GM19455 (cell line): ENCODE data around the gene RNF149.
"Not testable (repeated sequence)": the region's sequence is repeated elsewhere in the genome, so short reads cannot be mapped to it uniquely, and the experiment has no call there.

ENCODE experiments used
- ATAC-seq: cut with Tn5 transposase; IDR thresholded peaks from one replicate; pipeline ENCODE4 v1.9.1; 2021; ENCODE audit not compliant: unreplicated experiment

The RNF149 gene

DNA sequence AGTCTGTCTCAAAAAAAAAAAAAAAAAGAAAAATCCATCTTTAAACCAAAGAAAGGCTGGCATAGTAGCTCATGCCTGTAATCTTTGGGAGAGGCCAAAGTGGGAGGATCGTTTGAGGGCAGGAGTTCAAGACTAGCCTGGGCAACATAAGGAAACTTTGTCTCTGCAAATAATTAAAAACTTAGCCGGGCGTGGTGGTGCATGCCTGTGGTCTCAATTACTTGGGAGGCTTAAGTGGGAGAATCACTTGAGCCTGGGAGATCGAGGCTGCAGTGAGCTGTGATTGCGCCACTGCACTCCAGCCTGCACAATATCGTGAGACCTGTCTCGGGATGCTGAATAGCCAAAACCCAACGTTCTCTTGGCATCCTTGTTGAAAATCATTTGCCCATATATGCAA is 49.7 kb downstream of the RNF149 start:
- no peak for ATAC-seq

DNA sequence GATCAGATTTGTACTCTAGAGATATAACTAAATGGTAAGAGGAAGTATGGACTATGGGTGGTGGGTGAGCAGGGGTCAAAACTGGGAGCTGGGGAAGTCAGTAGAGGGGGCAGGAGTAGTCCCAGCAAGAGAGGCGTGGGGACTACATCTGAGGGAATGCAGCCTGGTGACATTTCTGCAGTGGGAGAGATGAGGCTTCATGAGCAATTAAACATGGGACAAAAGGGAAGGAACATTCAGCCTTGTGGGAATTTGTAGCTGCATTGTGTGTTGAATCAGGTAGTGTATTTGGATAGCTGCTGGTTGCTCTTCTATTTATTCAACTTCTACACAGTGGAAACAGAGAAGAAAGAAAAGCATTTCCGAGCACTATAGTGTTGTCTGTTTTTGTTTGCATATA is 52.2 kb downstream of the RNF149 start:
- ATAC-seq = no peak

GRCh38 chr2:101255501-101255900 is 53.0 kb downstream of the RNF149 start:
- no peak for ATAC-seq

DNA sequence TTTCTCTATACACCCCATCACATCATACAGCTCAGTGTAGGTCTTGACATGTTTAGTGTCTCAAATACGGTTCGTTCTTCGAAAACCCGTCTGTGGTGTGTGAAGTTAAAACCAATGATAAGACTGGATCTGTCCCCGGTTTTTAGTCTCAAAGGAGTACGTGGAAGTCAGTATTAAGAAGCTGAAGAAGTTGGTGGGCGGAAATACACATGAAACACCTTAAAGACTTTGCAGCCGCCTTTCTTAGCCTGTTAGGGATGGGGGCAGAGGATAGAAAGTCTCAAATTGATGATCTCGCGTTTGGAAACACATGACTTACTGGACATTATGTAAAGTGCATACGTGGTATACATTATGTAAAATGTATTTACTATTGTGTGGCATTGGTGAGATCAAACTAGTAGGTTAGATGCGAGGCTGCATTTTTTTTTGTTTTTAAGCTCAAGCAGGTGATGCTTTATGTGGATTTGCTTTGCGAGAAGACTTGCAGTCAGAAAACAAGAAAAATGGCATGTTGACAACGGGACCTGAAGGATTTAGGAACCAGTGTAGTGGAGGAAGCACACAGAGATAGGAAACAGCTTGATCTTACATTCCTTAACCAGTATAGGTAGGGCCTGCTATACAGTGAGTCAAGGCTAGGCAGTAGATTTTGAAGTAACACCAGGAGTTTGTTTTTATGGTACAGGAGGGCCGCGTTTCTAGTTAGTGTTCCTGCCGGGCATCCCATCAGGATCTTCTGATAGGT is 54.6 kb downstream of the RNF149 start:
- ATAC-seq = no peak

GRCh38 chr2:101253013-101253702 is 55.3 kb downstream of the RNF149 start:
- peak; percentile 61 for ATAC-seq

- ATAC-seq = peak; percentile 88
These were observed 56.0 kb downstream of the RNF149 start, which contains the start of gene CNOT11 for GRCh38 chr2:101252408-101253012. CNOT11 (plus strand) TSS chr2:101252886; CDS start chr2:101252965, 79 bp downstream.

- ATAC-seq = peak; percentile 56
These were observed 56.6 kb downstream of the RNF149 start for GRCh38 chr2:101251844-101252407.

- ATAC-seq = not testable (repeated sequence)
These were observed 57.2 kb downstream of the RNF149 start for GRCh38 chr2:101251246-101251781.

- no peak for ATAC-seq
These were observed 58.7 kb downstream of the RNF149 start for GRCh38 chr2:101249826-101250225.

DNA sequence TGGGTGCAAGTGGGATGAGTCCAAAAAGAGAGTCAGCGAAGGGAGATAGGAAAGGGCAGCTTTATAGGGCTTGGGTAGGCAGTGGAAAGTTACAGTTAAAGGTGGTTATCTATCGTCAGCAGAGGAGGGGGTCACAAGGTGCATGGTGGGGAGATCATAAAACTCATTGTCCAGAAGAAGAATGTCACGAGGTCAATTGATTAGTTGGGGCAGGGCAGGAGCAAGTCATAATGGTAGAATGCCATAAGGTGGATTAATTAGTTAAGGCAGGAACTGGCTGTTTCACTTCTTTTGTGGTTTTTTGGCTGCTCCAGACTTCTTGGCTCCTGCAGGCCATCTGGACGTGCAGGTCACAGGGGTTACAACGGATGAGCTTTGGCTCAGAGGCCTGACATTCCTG is 59.7 kb downstream of the RNF149 start:
- not testable (repeated sequence) for ATAC-seq

GRCh38 chr2:101245468-101245867 is 63.0 kb downstream of the RNF149 start:
- not testable (repeated sequence) for ATAC-seq

DNA sequence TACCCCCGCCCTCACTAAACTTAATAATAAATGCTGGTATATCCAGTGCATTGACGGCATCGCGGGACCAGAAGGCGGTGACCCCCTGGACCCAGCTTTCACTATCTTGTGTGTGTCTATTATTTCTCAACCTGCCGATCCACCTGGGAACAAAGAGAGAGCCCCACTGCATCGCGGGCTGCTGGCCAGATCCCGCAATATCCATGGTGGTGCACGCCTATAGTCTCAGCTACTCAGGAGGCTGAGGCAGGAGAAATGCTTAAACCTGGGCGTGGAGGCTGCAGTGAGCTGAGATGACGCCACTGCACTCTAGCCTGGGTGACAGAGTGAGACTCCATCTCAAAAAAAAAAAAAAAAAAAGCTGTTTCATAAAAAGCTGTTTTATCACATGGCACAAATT is 63.6 kb downstream of the RNF149 start:
- ATAC-seq = not testable (repeated sequence)

DNA sequence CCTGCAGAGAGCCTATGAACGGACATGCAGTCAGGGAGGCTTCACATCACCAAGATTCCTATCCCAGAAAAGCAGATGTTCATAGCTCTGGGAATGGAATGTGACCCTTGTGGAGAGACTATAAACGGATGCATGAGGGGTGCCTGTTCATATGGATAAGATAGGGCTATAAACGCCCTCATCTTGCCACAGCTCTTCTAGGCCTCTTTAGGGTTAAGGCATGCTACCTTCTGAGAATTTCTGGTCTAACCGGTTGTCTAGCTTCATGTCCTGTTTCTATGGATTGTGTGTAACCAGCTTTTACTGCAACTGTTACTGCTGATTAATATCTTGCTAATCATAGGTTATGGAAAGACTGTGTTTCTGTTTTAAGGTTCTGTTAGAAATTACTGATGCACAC is 64.1 kb downstream of the RNF149 start:
- ATAC-seq = not testable (repeated sequence)

- ATAC-seq = no peak
These were observed 67.3 kb downstream of the RNF149 start for GRCh38 chr2:101241158-101241557.

DNA sequence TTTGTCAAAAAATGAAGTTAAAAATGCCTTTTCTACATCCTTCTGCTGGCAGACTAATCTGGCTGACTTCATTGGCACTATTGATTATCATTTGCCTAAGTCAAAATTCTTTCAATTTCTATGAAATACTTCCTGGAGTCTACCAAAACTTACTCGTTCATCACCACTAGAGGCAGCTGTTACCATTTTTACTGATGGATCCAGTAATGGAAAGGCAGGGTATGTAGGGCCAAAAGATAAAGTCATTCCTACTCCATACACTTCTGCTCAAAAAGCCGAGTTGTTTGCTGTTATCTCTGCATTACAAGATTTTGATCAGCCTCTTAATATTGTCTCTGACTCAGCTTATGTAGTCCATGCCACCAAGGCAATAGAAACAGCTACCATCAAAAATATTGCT is 67.8 kb downstream of the RNF149 start:
- not testable (repeated sequence) for ATAC-seq

DNA sequence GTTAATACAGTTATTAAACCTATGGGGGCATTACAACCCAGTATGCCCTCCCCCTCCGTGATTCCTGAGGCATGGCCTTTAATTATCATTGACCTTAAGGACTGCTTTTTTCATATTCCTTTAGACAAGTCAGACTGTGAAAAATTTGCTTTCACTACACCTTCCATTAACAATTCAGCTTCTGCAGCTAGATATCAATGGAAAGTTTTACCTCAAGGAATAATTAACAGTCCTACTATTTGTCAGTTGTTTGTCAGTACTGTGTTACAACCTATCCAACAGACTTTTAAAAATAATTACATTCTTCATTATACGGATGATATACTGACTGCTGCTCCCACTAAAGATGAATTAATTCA is 68.8 kb downstream of the RNF149 start:
- ATAC-seq = not testable (repeated sequence)

DNA sequence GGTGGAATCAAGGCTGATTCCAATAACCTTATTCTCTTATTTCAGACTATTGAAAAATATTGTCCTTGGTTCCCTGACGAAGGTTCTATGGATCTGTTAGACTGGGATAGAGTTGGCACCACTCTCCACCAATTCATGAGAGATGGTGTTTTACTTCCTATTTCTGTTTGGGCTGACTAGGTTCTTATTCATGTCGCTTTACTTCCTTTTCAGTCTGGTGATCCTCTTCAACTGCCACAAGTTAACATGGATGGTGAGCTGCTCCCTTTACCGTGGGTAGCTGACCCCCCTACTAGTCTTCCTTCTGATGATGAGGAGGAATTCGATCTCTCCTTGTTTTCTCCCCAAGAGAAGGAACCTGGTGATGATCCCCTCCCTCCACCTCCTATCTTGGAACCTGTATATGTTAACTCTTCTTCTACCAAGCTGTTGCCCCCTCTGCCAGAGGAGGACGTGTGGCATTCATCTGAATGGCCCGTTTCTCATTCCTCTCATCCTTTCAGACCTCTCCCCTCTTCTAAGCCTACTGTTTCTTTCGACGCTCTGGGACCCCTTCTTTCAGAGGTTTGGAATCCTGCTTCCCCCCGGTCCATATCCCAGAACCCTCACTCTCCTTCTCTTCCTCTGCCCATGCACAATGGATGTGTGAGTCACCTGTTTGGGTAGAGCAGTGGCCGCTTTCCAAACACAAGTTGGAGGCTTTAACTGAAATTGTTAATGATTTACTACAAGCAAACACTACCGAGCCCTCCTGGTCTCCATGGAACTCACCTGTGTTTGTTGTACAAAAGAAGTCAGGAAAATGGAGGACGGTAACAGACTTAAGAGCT is 69.4 kb downstream of the RNF149 start:
- ATAC-seq = no peak

DNA sequence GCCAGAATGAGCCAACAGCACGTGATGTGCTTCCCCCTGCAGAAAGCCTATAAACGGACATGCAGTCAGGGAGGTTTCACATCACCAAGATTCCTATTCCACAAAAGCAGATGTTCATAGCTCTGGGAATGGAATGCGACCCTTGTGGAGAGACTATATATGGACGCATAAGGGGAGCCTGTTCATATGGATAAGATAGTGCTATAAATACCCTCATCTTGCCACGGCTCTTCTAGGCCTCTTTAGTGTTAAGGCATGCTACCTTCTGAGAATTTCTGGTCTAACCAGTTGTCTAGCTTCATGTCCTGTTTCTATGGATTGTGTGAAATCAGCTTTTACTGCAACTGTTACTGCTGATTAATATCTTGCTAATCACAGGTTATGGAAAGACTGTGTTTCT is 70.6 kb downstream of the RNF149 start:
- not testable (repeated sequence) for ATAC-seq

GRCh38 chr2:101235956-101236355 is 72.5 kb downstream of the RNF149 start:
- not testable (repeated sequence) for ATAC-seq

GRCh38 chr2:101234169-101234938 is 74.1 kb downstream of the RNF149 start:
- ATAC-seq = no peak
